Neural progenitor cell (in vitro differentiated cells): ENCODE measurements around the gene ASXL2.

Experiments used
- CTCF ChIP-seq: fragments of 200-600 bp; sonication (generic); IDR thresholded peaks from 2 replicates; pipeline ENCODE4 v1.5.1; 2017; ENCODE audit warnings: antibody characterized with exemption, mild to moderate bottlenecking
- EZH2 ChIP-seq: fragments of 200-600 bp; sonication (generic); IDR thresholded peaks from 2 replicates; pipeline ENCODE4 v1.6.1; 2017; ENCODE audit warnings: antibody characterized with exemption, mild to moderate bottlenecking, moderate library complexity
- EZH2phosphoT487 ChIP-seq: fragments of 200-600 bp; sonication (generic); IDR thresholded peaks from 2 replicates; pipeline ENCODE4 v1.6.1; 2017; ENCODE audit warnings: antibody characterized with exemption

- TF ChIP-seq EZH2phosphoT487 (no peak), CTCF (no peak), EZH2 (no peak)
Measured at GRCh38 chr2:25905126-25905525, 26.8 kb upstream of the ASXL2 start.
